Measurements from ENCODE around the gene MAP4K4. TPM values are rescaled to one million over a fixed set of nuclear protein-coding genes. Genes with fewer than 3 reads are reported as not detected.

MAP4K4 gene
- total RNA-seq, 1 donor from 2014 or later = 68.4 TPM

DNA sequence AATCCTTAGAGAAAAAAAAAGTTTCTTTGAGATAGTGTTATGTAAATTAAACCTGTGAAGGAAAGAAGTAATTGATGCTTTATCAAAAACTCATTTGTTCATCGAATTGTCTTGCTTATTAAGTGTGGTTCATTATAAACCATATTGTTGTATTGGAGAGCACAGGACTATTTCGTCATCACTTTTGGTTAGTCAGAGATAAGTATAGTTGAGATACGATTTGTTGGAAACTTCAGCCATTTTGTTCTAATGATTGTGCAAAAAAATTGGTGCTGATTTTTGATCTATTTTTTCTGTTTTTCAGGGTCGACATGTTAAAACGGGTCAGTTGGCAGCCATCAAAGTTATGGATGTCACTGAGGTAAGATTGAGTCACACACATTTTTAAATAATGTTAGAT lies 92.9 kb downstream of the MAP4K4 start:
- Histone ChIP-seq H3K27me3 (ENCODE audit: low read depth) (no peaks in the 10 kb centered on the region), H3K36me3 (no peaks in the 10 kb centered on the region), H3K9me3 (no peaks in the 10 kb centered on the region), H3K4me3 (no peak overlapping the region), H3K27ac (no peak overlapping the region), H3K4me1 (peaks cover 24% of the 10 kb centered on the region)
- TF ChIP-seq, protein P1, sequence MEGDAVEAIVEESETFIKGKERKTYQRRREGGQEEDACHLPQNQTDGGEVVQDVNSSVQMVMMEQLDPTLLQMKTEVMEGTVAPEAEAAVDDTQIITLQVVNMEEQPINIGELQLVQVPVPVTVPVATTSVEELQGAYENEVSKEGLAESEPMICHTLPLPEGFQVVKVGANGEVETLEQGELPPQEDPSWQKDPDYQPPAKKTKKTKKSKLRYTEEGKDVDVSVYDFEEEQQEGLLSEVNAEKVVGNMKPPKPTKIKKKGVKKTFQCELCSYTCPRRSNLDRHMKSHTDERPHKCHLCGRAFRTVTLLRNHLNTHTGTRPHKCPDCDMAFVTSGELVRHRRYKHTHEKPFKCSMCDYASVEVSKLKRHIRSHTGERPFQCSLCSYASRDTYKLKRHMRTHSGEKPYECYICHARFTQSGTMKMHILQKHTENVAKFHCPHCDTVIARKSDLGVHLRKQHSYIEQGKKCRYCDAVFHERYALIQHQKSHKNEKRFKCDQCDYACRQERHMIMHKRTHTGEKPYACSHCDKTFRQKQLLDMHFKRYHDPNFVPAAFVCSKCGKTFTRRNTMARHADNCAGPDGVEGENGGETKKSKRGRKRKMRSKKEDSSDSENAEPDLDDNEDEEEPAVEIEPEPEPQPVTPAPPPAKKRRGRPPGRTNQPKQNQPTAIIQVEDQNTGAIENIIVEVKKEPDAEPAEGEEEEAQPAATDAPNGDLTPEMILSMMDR (IDR thresholded peaks at IDR 0.05) = no peak
- intact Hi-C loops (cut with DNase I) = no loop called here
- no peak for DNase-seq
- ATAC-seq = no peak

GRCh38 chr2:101790857-101791256 lies 93.3 kb downstream of the MAP4K4 start:
- H3K36me3 ChIP-seq = no peaks in the 10 kb centered on the region
- no peaks in the 10 kb centered on the region for H3K9me3 ChIP-seq
- ATAC-seq (peak in 1 of 2 donors; percentile 49), DNase-seq (no peak)
- intact Hi-C loops (cut with DNase I) = no loop called here
- H3K4me3 ChIP-seq = no peak overlapping the region
- H3K27ac ChIP-seq = no peak overlapping the region
- H3K4me1 ChIP-seq = peaks cover 24% of the 10 kb centered on the region
- H3K27me3 ChIP-seq (ENCODE audit: low read depth) = no peaks in the 10 kb centered on the region
- TF ChIP-seq, protein P1 (IDR thresholded peaks at IDR 0.05) = no peak

DNA sequence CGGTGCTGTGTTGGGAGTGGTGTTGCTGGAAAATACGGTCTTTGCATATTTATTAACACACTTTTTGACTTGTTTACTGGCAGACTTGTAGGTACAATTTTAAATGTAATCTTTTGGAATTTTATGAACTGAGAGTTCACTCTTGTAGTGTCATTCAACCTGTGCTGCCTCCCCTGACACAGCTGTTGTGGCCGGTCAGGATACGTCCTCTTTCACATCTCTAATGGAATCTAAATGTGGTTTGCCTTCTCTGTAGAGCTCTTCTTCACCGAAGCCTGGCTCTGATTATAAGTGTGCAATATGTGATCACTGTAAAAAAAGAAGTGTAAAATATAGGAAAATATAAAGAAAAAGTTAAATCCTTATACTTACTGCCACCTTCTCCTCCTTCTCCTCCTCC lies 94.7 kb downstream of the MAP4K4 start:
- no peak overlapping the region for H3K4me3 ChIP-seq
- no peaks in the 10 kb centered on the region for H3K27me3 ChIP-seq (ENCODE audit: low read depth)
- H3K4me1 ChIP-seq = peaks cover 24% of the 10 kb centered on the region
- no peak overlapping the region for H3K27ac ChIP-seq
- no peaks in the 10 kb centered on the region for H3K36me3 ChIP-seq
- ATAC-seq = no peak
- no peaks in the 10 kb centered on the region for H3K9me3 ChIP-seq
- intact Hi-C loops (cut with DNase I) = no loop called here
- no peak for DNase-seq
- TF ChIP-seq, protein P1 (IDR thresholded peaks at IDR 0.05) = no peak

- H3K27ac ChIP-seq = no peak overlapping the region
- no peak for DNase-seq
- intact Hi-C loops (cut with DNase I) = no loop called here
- TF ChIP-seq, protein P1 (IDR thresholded peaks at IDR 0.05) = no peak
- H3K4me1 ChIP-seq = peaks cover 24% of the 10 kb centered on the region
- H3K9me3 ChIP-seq = no peaks in the 10 kb centered on the region
- H3K36me3 ChIP-seq = no peaks in the 10 kb centered on the region
- ATAC-seq = no peak
- no peaks in the 10 kb centered on the region for H3K27me3 ChIP-seq (ENCODE audit: low read depth)
- no peak overlapping the region for H3K4me3 ChIP-seq
Measured at GRCh38 chr2:101793277-101793969, 95.9 kb downstream of the MAP4K4 start.

- Histone ChIP-seq H3K36me3 (no peaks in the 10 kb centered on the region), H3K27me3 (ENCODE audit: low read depth) (no peaks in the 10 kb centered on the region), H3K27ac (no peak overlapping the region), H3K4me1 (peaks cover 24% of the 10 kb centered on the region), H3K9me3 (no peaks in the 10 kb centered on the region), H3K4me3 (no peak overlapping the region)
- DNase-seq (no peak), ATAC-seq (no peak)
- TF ChIP-seq, protein P1 (IDR thresholded peaks at IDR 0.05) = no peak
- intact Hi-C loops (cut with DNase I) = no loop called here
Measured at GRCh38 chr2:101794141-101794540, 96.6 kb downstream of the MAP4K4 start.

Measured in lower lobe of right lung (tissue), 2 donors.